ENCODE results near the gene CLCF1. TPM values are rescaled to one million over a fixed set of nuclear protein-coding genes. Genes with fewer than 3 reads are reported as not detected.

Gene CLCF1
- total RNA-seq, 3 donors from 2014 or later = 3.2 to 11.1 (median 10.2) TPM

DNA sequence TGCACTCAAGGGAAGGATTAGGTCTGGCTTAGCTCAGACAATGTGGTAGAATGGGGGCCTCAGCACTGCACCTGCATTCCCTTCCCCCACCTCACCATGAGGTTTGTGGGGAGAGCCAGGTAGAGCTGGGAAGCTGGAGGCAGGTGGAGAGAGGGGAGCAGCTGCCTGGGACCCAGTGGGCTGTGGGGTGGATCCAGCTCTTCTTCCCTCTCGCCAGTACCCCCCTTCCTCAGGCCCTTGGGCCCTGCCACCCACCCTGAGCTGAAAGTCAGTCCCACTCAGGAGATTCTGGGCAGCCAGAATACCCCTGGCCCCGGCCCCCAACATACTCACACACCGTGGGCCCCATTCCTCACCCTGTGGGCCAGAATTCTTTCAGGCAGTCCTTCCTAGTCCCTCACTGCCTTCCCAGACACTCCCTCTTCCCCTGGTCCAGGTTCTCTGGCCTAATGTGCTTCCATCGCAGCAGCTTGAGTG lies 17.0 kb downstream of the CLCF1 start:
- Histone ChIP-seq H3K36me3 (no peaks in the 10 kb centered on the region), H3K27ac (peak overlapping the region; percentile 49 to 97), H3K27me3 (no peaks in the 10 kb centered on the region), H3K4me1 (peaks cover 13 to 29% of the 10 kb centered on the region in 2 donors), H3K9me3 (no peaks in the 10 kb centered on the region), H3K4me3 (no peak overlapping the region)
- TF ChIP-seq POLR2A (IDR thresholded peaks at IDR 0.05) (no peak), POLR2AphosphoS5 (IDR thresholded peaks at IDR 0.05) (no peak)
- TF ChIP-seq, protein P1, sequence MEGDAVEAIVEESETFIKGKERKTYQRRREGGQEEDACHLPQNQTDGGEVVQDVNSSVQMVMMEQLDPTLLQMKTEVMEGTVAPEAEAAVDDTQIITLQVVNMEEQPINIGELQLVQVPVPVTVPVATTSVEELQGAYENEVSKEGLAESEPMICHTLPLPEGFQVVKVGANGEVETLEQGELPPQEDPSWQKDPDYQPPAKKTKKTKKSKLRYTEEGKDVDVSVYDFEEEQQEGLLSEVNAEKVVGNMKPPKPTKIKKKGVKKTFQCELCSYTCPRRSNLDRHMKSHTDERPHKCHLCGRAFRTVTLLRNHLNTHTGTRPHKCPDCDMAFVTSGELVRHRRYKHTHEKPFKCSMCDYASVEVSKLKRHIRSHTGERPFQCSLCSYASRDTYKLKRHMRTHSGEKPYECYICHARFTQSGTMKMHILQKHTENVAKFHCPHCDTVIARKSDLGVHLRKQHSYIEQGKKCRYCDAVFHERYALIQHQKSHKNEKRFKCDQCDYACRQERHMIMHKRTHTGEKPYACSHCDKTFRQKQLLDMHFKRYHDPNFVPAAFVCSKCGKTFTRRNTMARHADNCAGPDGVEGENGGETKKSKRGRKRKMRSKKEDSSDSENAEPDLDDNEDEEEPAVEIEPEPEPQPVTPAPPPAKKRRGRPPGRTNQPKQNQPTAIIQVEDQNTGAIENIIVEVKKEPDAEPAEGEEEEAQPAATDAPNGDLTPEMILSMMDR (IDR thresholded peaks at IDR 0.05) = no peak
- intact Hi-C loops (cut with DNase I; ENCODE audit: low total_unique reads) = loop anchor here (5.0 kb wide), 1 partner anchor 36 kb away; the partner anchor contains the start of gene RAD9A
- no peak for DNase-seq (ENCODE audit: low spot score in 2 of 2)

DNA sequence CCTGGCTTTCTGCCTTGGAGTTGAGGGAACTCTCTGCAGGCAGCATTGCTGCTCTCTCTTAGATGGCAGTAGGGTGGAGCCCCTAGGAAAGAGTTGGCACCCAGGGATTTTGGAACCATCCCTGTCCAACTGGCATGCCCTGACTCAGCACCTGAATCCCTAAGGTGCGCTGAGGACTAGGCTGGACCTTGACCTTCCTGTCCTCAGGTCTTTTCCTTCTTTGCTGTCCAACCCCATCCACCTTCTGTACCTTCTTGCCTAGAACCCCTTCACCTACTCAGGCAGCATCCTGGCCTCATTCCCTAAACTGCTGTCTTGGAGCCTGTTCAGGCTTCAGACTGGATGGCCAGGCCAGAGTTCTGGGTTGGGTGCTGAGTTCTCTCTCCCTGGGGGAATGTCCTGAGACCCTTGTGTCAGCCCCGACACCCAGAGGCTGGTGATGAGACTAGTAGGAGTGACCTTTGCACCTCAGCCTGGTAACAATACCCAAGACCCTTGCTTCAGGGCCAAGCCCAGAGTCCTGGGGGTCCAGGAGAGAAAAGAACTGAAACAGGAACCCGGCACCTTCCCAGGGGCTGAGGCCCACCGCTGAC lies 17.5 kb downstream of the CLCF1 start:
- Histone ChIP-seq H3K4me3 (no peak overlapping the region), H3K27me3 (no peaks in the 10 kb centered on the region), H3K9me3 (no peaks in the 10 kb centered on the region), H3K27ac (peak overlapping the region; percentile 97 to 98), H3K36me3 (no peaks in the 10 kb centered on the region), H3K4me1 (peaks cover 13 to 30% of the 10 kb centered on the region in 2 donors)
- no peak for DNase-seq (ENCODE audit: low spot score in 2 of 2)
- intact Hi-C loops (cut with DNase I; ENCODE audit: low total_unique reads) = loop anchor here (5.0 kb wide), 1 partner anchor 36 kb away; the partner anchor contains the start of gene RAD9A
- TF ChIP-seq, protein P1 (IDR thresholded peaks at IDR 0.05) = no peak
- TF ChIP-seq POLR2A (IDR thresholded peaks at IDR 0.05) = no peak
- TF ChIP-seq POLR2AphosphoS5 (IDR thresholded peaks at IDR 0.05) = no peak

DNA sequence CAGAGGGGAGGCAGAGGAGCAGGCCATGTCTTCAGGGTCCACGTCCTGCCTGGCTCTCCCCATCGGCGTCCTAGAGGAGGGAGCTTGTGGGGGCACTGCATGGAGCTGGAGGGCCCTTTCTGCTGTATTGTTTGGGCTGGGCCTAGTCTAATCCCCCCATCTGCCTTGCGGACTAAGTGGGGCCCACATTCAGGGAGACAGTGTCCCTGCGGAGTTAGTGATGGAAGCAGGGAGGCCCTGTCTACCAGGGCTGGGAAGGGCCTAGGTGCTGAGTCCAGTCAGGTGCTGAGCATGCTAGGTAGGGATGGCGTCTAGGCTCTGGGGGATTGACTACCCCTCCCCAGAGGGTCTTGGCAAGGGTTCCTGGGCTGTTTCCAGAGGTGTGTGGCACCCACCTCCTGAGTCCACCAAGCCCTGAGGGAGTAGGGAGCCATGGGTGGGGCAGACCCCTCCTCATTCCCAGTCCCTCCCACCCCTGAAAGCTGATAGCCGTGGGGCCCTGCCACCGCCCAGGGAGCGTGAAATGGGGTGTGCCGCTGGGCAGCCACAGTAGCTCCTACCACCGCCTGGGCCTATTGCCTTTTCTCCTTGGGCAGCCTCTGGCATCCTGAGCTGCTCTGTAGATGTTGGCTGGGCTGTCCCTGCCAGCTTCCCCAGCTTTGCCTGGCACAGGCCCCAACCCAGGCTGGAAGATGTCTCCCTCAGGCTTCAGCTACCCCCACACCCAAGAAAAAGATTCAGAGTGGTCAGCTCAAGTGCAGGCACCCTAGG lies 18.2 kb downstream of the CLCF1 start:
- no peaks in the 10 kb centered on the region for H3K27me3 ChIP-seq
- H3K4me1 ChIP-seq = peaks cover 13 to 30% of the 10 kb centered on the region in 2 donors
- no peaks in the 10 kb centered on the region for H3K36me3 ChIP-seq
- TF ChIP-seq POLR2A (IDR thresholded peaks at IDR 0.05) (no peak), POLR2AphosphoS5 (IDR thresholded peaks at IDR 0.05) (no peak)
- TF ChIP-seq, protein P1 (IDR thresholded peaks at IDR 0.05) = no peak
- no peak overlapping the region for H3K4me3 ChIP-seq
- no peaks in the 10 kb centered on the region for H3K9me3 ChIP-seq
- DNase-seq (ENCODE audit: low spot score in 2 of 2) = no peak
- peak overlapping the region; percentile 97 to 98 for H3K27ac ChIP-seq
- intact Hi-C loops (cut with DNase I; ENCODE audit: low total_unique reads) = loop anchor here (5.0 kb wide), 1 partner anchor 37 kb away; the partner anchor contains the start of gene RAD9A

DNA sequence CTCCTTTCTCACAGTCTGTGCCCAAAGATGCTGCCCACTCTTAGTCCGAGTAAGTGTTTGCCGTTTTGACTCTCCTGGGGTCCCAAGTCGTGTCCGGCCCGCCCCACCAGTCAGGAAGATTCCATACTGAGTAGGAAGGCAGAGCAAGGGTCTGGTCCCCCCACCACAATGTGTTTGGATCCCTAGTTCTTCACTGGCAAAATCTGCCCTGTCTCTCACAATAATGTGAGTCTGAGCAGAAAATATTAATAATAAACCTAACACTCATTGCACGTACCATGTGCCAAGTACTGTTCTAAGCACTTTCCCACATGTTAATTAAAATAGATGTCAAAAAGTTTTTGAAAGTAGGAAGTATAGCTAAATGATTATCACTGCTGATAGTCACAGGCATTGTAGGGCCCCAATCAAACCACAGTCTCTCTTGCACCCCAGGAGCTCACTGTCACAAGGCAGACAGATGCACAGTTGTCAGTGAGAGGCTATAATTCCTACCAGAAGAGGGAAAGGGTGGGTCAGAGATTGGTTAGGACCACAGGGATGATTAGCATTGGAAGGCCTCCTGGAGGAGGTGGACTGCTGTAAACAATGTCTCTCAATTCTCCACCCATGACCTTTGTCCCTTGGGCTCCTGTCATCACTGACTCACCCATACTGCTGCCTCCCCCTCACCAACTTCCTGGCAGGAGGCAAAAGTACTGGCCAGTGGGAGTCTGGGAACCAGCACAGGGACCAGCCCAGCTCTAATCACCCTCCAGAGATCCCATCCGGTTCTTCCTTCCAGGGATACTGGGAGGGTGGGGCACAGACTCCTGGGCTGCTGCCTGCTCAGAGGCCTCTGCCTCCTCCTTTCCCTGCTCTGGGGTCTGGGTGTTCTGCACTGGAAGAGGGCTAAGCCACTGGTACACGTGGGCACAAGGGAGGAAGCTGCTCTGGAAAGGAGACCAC lies 19.0 kb downstream of the CLCF1 start:
- H3K4me1 ChIP-seq = peaks cover 13 to 30% of the 10 kb centered on the region in 2 donors
- DNase-seq (ENCODE audit: low spot score in 2 of 2) = no peak
- TF ChIP-seq, protein P1 (IDR thresholded peaks at IDR 0.05) = no peak
- TF ChIP-seq POLR2AphosphoS5 (IDR thresholded peaks at IDR 0.05) (peak in 2 of 3 donors; percentile 37 to 82), POLR2A (IDR thresholded peaks at IDR 0.05) (no peak)
- intact Hi-C loops (cut with DNase I; ENCODE audit: low total_unique reads) = loop anchor here (5.0 kb wide), 1 partner anchor 38 kb away; the partner anchor contains the start of gene RAD9A
- peak overlapping the region; percentile 97 to 98 for H3K27ac ChIP-seq
- peak overlapping the region; percentile 73 to 76 (median 74) for H3K4me3 ChIP-seq
- no peaks in the 10 kb centered on the region for H3K27me3 ChIP-seq
- H3K36me3 ChIP-seq = no peaks in the 10 kb centered on the region
- H3K9me3 ChIP-seq = no peaks in the 10 kb centered on the region
